MCF 10A (cell line): ENCODE data around the gene IMP4. TPM values are rescaled to one million over a fixed set of nuclear protein-coding genes. Genes with fewer than 3 reads are reported as not detected.

Source experiments
- BruUV-seq: library from RNA; stranded (reverse); fragments of 400-500 nt; replicated peaks from 2 replicates; lab custom pipeline; 2021; lab: Mats Ljungman, UMichigan
- CTCF ChIA-PET: fragments of 300-600 bp; sonication (Branson Sonifier 250); formaldehyde crosslinking; extraction: SDS; loops from one replicate; lab custom pipeline; 2021; ENCODE audit warnings: antibody characterized with exemption, inconsistent platforms; lab: Yijun Ruan, JAX
- POLR2A ChIA-PET: fragments of 300-600, 350-650 bp; sonication (Branson Sonifier 250); formaldehyde crosslinking; extraction: SDS; loops from one replicate; lab custom pipeline; 2020; ENCODE audit warnings: antibody characterized with exemption, inconsistent platforms; lab: Yijun Ruan, JAX
- DNase-seq: peaks from one replicate; pipeline ENCODE4 v3.0.0-alpha.2; 2018; ENCODE audit not compliant: unreplicated experiment
- H3K27ac Mint-ChIP-seq: one replicate; pipeline ENCODE4 v1.8.0; 2022; ENCODE audit warnings: mild to moderate bottlenecking, low read depth, mixed read lengths; ENCODE audit not compliant: unreplicated experiment
- H3K27me3 Mint-ChIP-seq: one replicate; pipeline ENCODE4 v1.8.0; 2022; ENCODE audit warnings: mixed read lengths; ENCODE audit not compliant: insufficient read depth, unreplicated experiment
- H3K36me3 Mint-ChIP-seq: one replicate; pipeline ENCODE4 v1.8.0; 2022; ENCODE audit warnings: mild to moderate bottlenecking, moderate library complexity, mixed read lengths; ENCODE audit not compliant: insufficient read depth, unreplicated experiment
- H3K4me1 Mint-ChIP-seq: one replicate; pipeline ENCODE4 v1.8.0; 2022; ENCODE audit warnings: mixed read lengths; ENCODE audit not compliant: insufficient read depth, unreplicated experiment
- H3K4me3 Mint-ChIP-seq: one replicate; pipeline ENCODE4 v1.8.0; 2022; ENCODE audit warnings: mild to moderate bottlenecking, moderate library complexity, mixed read lengths; ENCODE audit not compliant: unreplicated experiment
- H3K9me3 Mint-ChIP-seq: one replicate; pipeline ENCODE4 v1.8.0; 2022; ENCODE audit warnings: mixed read lengths; ENCODE audit not compliant: unreplicated experiment
- intact Hi-C: fragments of 100-400 bp; cut with micrococcal nuclease; formaldehyde crosslinking; loops from 2 replicates; pipeline ENCODE4 v1.14.1; 2022
- total RNA-seq: library from RNA; stranded (reverse); gene quantifications from 2 replicates; pipeline ENCODE4 v1.2.3, GENCODE V29; 2022
- TF ChIP-seq, protein P1 (sequence below): fragments of 200-600 bp; IDR thresholded peaks from one replicate; pipeline ENCODE4 v1.8.0; 2022; ENCODE audit warnings: antibody characterized with exemption, mild to moderate bottlenecking; ENCODE audit not compliant: unreplicated experiment

Gene IMP4
- total RNA-seq, 1 experiment from 2014 or later: 144 TPM

DNA sequence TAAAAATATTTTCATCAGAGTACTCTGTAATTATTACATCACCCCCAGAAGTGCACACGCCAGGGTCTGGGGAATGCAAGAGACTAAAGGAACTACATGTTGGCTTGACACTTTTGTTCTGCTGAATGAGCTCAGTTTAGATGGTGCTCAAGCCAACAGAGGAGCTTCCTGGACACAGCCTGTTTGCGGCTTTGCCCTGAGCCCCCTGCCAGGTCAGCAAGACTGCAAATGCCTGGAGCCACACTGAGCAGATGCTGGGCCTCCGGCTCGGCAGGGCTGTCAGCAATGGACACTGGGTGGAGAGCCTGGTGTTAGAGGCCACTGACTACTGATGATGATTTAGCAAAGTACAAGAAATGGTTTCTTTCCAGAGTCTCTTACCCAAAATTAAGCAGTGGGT is 45.1 kb downstream of the IMP4 start:
- no TSS peak for BruUV-seq
- no peak overlapping the region for H3K4me3 Mint-ChIP-seq
- intact Hi-C loops: no loop called here
- ChIA-PET CTCF (no interaction called here), POLR2A (interaction anchor here (1.1 to 1.5 kb wide), 2 partner anchors 10 to 14 kb away, joined by 3 read pairs; no protein-coding TSS in a partner anchor)
- H3K27ac Mint-ChIP-seq: no peak overlapping the region
- H3K9me3 Mint-ChIP-seq: no peaks in the 10 kb centered on the region
- no peak for DNase-seq
- H3K36me3 Mint-ChIP-seq: no peaks in the 10 kb centered on the region
- H3K27me3 Mint-ChIP-seq: no peaks in the 10 kb centered on the region
- TF ChIP-seq, protein P1, sequence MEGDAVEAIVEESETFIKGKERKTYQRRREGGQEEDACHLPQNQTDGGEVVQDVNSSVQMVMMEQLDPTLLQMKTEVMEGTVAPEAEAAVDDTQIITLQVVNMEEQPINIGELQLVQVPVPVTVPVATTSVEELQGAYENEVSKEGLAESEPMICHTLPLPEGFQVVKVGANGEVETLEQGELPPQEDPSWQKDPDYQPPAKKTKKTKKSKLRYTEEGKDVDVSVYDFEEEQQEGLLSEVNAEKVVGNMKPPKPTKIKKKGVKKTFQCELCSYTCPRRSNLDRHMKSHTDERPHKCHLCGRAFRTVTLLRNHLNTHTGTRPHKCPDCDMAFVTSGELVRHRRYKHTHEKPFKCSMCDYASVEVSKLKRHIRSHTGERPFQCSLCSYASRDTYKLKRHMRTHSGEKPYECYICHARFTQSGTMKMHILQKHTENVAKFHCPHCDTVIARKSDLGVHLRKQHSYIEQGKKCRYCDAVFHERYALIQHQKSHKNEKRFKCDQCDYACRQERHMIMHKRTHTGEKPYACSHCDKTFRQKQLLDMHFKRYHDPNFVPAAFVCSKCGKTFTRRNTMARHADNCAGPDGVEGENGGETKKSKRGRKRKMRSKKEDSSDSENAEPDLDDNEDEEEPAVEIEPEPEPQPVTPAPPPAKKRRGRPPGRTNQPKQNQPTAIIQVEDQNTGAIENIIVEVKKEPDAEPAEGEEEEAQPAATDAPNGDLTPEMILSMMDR: no peak
- H3K4me1 Mint-ChIP-seq: peaks cover 13% of the 10 kb centered on the region

GRCh38 chr2:130388221-130388907 is 45.7 kb downstream of the IMP4 start:
- H3K27ac Mint-ChIP-seq: no peak overlapping the region
- H3K4me1 Mint-ChIP-seq: peaks cover 13% of the 10 kb centered on the region
- ChIA-PET CTCF (interaction anchor here (1.3 kb wide), 1 partner anchor 15 kb away, joined by 6 read pairs; no protein-coding TSS in a partner anchor), POLR2A (interaction anchor here (1.1 to 1.5 kb wide), 2 partner anchors 11 to 15 kb away, joined by 3 read pairs; no protein-coding TSS in a partner anchor)
- H3K4me3 Mint-ChIP-seq: no peak overlapping the region
- H3K9me3 Mint-ChIP-seq: no peaks in the 10 kb centered on the region
- no peak for DNase-seq
- TF ChIP-seq, protein P1: no peak
- H3K27me3 Mint-ChIP-seq: no peaks in the 10 kb centered on the region
- intact Hi-C loops: no loop called here
- no peaks in the 10 kb centered on the region for H3K36me3 Mint-ChIP-seq
- no TSS peak for BruUV-seq

GRCh38 chr2:130389358-130389757 is 46.7 kb downstream of the IMP4 start:
- Mint-ChIP-seq H3K4me3 (no peak overlapping the region), H3K36me3 (no peaks in the 10 kb centered on the region), H3K9me3 (no peaks in the 10 kb centered on the region), H3K27me3 (no peaks in the 10 kb centered on the region), H3K27ac (no peak overlapping the region), H3K4me1 (peaks cover 13% of the 10 kb centered on the region)
- ChIA-PET CTCF (interaction anchor here (0.8 to 1.3 kb wide), 3 partner anchors 11 to 16 kb away, joined by 4 to 6 read pairs (median 4); no protein-coding TSS in a partner anchor), POLR2A (interaction anchor here (1.5 kb wide), 1 partner anchor 16 kb away, joined by 3 read pairs; no protein-coding TSS in a partner anchor)
- TF ChIP-seq, protein P1: no peak
- no TSS peak for BruUV-seq
- intact Hi-C loops: no loop called here
- no peak for DNase-seq

- intact Hi-C loops: no loop called here
- Mint-ChIP-seq H3K36me3 (no peaks in the 10 kb centered on the region), H3K4me3 (no peak overlapping the region), H3K27ac (no peak overlapping the region), H3K27me3 (no peaks in the 10 kb centered on the region), H3K4me1 (peaks cover 13% of the 10 kb centered on the region), H3K9me3 (no peaks in the 10 kb centered on the region)
- ChIA-PET CTCF (interaction anchor here (1.0 kb wide), 1 partner anchor 17 kb away, joined by 4 read pairs; no protein-coding TSS in a partner anchor), POLR2A (no interaction called here)
- TF ChIP-seq, protein P1: no peak
- no TSS peak for BruUV-seq
- no peak for DNase-seq
Observed at GRCh38 chr2:130389783-130390182, 47.1 kb downstream of the IMP4 start.
